GM10248 (cell line): Measurements from ENCODE around the gene PARVG.

Source experiments
- CTCF ChIA-PET: fragments of 300-600 bp; sonication (Branson Sonifier 250); formaldehyde crosslinking; extraction: SDS; loops from one replicate; lab custom pipeline; 2021; ENCODE audit warnings: antibody characterized with exemption; lab: Yijun Ruan, JAX
- POLR2A ChIA-PET: fragments of 350-650 bp; sonication (Branson Sonifier 250); formaldehyde crosslinking; extraction: SDS; loops from one replicate; lab custom pipeline; 2020; ENCODE audit warnings: antibody characterized with exemption; lab: Yijun Ruan, JAX
- DNase-seq: peaks from one replicate; pipeline ENCODE4 v3.0.0; 2012; ENCODE audit errors: extremely low spot score
- CTCF ChIP-seq: IDR thresholded peaks from 2 replicates; pipeline ENCODE4 v1.5.1; 2012; ENCODE audit warnings: mild to moderate bottlenecking, low read depth; ENCODE audit errors: extremely low read depth, missing control alignments, control extremely low read depth

Gene PARVG

GRCh38 chr22:44164031-44164430 lies 16.7 kb upstream of the PARVG start:
- ChIA-PET CTCF (interaction anchor here (1.1 kb wide), 1 partner anchor 170 kb away, joined by 3 read pairs; no protein-coding TSS in a partner anchor), POLR2A (no interaction called here)
- DNase-seq: no peak
- no peak for TF ChIP-seq CTCF

DNA sequence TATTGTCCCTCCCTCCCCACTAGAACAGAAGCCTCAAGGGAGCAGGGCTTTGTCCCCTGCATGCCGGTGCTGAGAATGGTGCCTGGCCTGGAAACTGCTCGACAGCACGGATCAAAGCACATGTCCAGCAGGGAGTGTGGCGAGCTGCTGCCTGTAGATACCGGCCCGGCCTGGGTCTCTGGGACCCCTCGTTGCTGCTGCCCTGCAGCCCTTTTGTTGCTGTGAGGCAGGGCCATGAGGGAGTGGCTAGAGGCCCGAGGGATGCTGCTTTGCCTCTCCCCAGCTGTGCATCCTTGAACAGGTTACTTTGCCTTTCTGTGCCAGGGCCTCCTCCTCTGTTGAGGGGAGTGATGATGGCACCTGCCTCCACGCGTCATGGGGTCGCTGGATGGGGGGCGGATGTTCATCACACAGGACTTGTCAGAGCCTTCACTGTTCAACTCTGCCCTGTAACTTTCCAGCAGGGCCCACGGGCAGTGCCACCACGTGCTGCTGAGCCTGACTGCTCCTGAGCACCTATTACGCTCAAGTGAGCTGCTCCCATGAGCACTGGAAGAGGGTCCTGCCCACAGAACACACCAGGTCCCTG lies 15.3 kb upstream of the PARVG start:
- no peak for DNase-seq
- CTCF ChIA-PET: interaction anchor here (1.2 to 1.8 kb wide), 2 partner anchors 16 to 172 kb away, joined by 4 to 5 read pairs; no protein-coding TSS in a partner anchor
- TF ChIP-seq CTCF: no peak
- POLR2A ChIA-PET: no interaction called here

DNA sequence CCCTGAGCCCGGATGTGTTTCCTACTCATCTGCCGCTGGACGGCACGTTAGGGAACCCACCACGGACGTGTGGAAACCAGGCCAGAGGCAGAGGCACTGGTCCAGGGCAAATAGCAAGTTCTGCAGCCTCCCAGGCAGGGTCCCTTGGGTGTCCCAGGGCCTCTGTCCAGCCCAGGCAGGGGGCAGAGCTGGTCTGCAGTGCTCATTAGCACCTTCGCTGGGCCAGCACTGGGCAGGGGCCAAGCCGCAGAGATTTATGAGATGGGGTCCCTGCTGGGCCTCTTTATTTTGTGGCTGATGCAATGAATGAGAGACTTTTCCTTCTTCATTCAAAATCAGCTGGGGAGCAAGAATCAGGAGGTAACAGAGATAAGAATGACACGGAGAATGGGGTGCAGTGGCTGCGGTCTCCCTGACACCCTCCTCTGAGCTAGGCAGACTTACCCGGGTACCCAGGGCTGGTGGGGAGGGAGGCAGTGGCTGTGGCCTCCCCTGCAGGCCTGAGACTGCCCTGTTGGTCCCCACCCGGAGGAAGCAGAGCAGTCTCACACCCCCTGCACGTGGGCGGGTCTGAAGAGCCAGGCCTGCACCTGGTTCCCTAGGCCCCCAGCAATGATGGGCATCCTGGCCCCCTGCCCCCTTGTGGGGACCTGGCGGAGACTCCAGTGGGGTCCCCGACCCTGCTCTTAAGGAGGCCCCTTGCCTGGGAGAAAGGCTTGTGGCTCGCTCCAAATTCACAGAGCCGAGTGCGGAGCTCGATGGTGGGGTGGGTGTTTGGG lies 14.0 kb upstream of the PARVG start:
- ChIA-PET CTCF (interaction anchor here (1.2 to 1.8 kb wide), 4 partner anchors 10 to 174 kb away, joined by 3 to 5 read pairs (median 4); partner anchors contain the start of gene PARVG), POLR2A (no interaction called here)
- no peak for DNase-seq
- no peak for TF ChIP-seq CTCF

- ChIA-PET POLR2A (no interaction called here), CTCF (interaction anchor here (1.5 kb wide), 1 partner anchor 11 kb away, joined by 3 read pairs; no protein-coding TSS in a partner anchor)
- no peak for DNase-seq
- TF ChIP-seq CTCF: no peak
Measured at GRCh38 chr22:44167501-44167900, 13.2 kb upstream of the PARVG start.

- no peak for DNase-seq
- ChIA-PET POLR2A (no interaction called here), CTCF (interaction anchor here (2.5 kb wide), 1 partner anchor 12 kb away, joined by 9 read pairs; the partner anchor contains the start of gene PARVG)
- TF ChIP-seq CTCF: no peak
Measured at GRCh38 chr22:44168206-44168605, 12.5 kb upstream of the PARVG start.

DNA sequence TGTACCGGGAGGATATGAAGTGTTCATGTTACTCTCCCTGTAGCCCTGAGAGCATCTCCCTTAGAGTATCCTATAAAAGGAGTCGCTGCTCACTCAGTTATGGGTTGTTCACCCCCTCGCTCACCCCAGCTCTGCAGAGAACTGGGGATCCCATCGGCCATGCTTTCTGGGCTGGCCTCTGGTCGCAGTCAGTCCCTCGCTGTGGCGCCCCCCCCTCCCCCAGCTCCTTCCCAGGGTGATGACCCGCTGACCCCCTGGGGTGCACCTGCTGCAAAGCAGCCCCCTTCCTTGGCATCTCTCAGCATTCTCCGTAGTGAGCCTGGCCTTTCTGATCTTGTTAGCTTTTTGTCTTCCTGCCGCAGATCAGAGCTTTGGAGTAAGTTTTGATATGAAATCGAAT lies 10.3 kb upstream of the PARVG start:
- CTCF ChIA-PET: interaction anchor here (0.8 to 2.5 kb wide), 2 partner anchors 10 to 177 kb away, joined by 3 to 9 read pairs; partner anchors contain the start of gene PARVG
- POLR2A ChIA-PET: no interaction called here
- TF ChIP-seq CTCF: no peak
- no peak for DNase-seq
